ENCODE measurements around the gene TULP4.
A peak's percentile ranks its signal among the peaks of the same experiment; 100 is the strongest.
"Not testable (repeated sequence)": the region's sequence is repeated elsewhere in the genome, so short reads cannot be mapped to it uniquely, and the experiment has no call there.

TULP4 gene

GRCh38 chr6:158295976-158296853, 16.1 kb upstream of the TULP4 start:
- DNase-seq (ENCODE audit: low read depth in 2 of 2) = not testable (repeated sequence)

- DNase-seq (ENCODE audit: low read depth in 2 of 2) = not testable (repeated sequence)
These were observed 15.4 kb upstream of the TULP4 start for GRCh38 chr6:158296854-158297324.

- not testable (repeated sequence) for DNase-seq (ENCODE audit: low read depth in 2 of 2)
These were observed 14.6 kb upstream of the TULP4 start for GRCh38 chr6:158297657-158298056.

- not testable (repeated sequence) for DNase-seq (ENCODE audit: low read depth in 2 of 2)
These were observed 11.7 kb upstream of the TULP4 start for GRCh38 chr6:158300306-158301143.

GRCh38 chr6:158301561-158301960, 10.7 kb upstream of the TULP4 start:
- not testable (repeated sequence) for DNase-seq (ENCODE audit: low read depth in 2 of 2)

GRCh38 chr6:158302195-158302796, 10.0 kb upstream of the TULP4 start:
- DNase-seq (ENCODE audit: low read depth in 2 of 2) = not testable (repeated sequence)

GRCh38 chr6:158303210-158303731, 9.0 kb upstream of the TULP4 start:
- no peak for DNase-seq (ENCODE audit: low read depth in 2 of 2)

- no peak for DNase-seq (ENCODE audit: low read depth in 2 of 2)
These were observed 8.0 kb upstream of the TULP4 start for GRCh38 chr6:158304254-158304653.

GRCh38 chr6:158309814-158310213, 2.5 kb upstream of the TULP4 start:
- DNase-seq (ENCODE audit: low read depth in 2 of 2) = no peak

- DNase-seq (ENCODE audit: low read depth in 2 of 2) = no peak
These were observed 1.1 kb upstream of the TULP4 start for GRCh38 chr6:158311193-158311592.

- no peak for DNase-seq (ENCODE audit: low read depth in 2 of 2)
These were observed 639 bp upstream of the TULP4 start for GRCh38 chr6:158311626-158312025.

GRCh38 chr6:158312672-158313397, 570 bp downstream of the TULP4 start:
- DNase-seq (ENCODE audit: low read depth in 2 of 2) = no peak

GRCh38 chr6:158313989-158314388, 1.7 kb downstream of the TULP4 start:
- no peak for DNase-seq (ENCODE audit: low read depth in 2 of 2)

- DNase-seq (ENCODE audit: low read depth in 2 of 2) = no peak
These were observed 2.5 kb downstream of the TULP4 start for GRCh38 chr6:158314737-158315136.

- DNase-seq (ENCODE audit: low read depth in 2 of 2) = no peak
These were observed 3.8 kb downstream of the TULP4 start for GRCh38 chr6:158316022-158316421.

- peak; percentile 33 to 37 for DNase-seq (ENCODE audit: low read depth in 2 of 2)
These were observed 9.7 kb downstream of the TULP4 start for GRCh38 chr6:158321960-158322359.

- DNase-seq (ENCODE audit: low read depth in 2 of 2) = no peak
These were observed 10.1 kb downstream of the TULP4 start for GRCh38 chr6:158322400-158322723.

GRCh38 chr6:158322724-158323560, 10.7 kb downstream of the TULP4 start:
- peak; percentile 52 to 57 for DNase-seq (ENCODE audit: low read depth in 2 of 2)

- DNase-seq (ENCODE audit: low read depth in 2 of 2) = no peak
These were observed 11.3 kb downstream of the TULP4 start for GRCh38 chr6:158323561-158323958.

- no peak for DNase-seq (ENCODE audit: low read depth in 2 of 2)
These were observed 11.9 kb downstream of the TULP4 start for GRCh38 chr6:158324136-158324535.
